PFSK-1 (cell line): ENCODE results near the gene TECTA.

Source experiments
- FOXP2 ChIP-seq: optimal IDR thresholded peaks from 2 replicates; pipeline ENCODE3; 2011; ENCODE audit warnings: borderline replicate concordance, control low read depth, inconsistent platforms; ENCODE audit not compliant: insufficient read depth; ENCODE audit errors: extremely low read length, extremely low read depth
- POLR2AphosphoS5 ChIP-seq: IDR thresholded peaks from 2 replicates; pipeline ENCODE4 v1.6.1; 2012; ENCODE audit warnings: low read depth, mild to moderate bottlenecking, control low read depth, low read length, moderate library complexity
- REST ChIP-seq, 2 experiments: IDR thresholded peaks; 2 replicates each; pipeline versions ENCODE4 v1.6.1 to v1.8.0; 2011 to 2012; ENCODE audit warnings: low read depth in 2 of 2, low read length in 2 of 2, control low read depth in 1 of 2, inconsistent platforms in 1 of 2, mild to moderate bottlenecking in 1 of 2, moderate library complexity in 1 of 2; ENCODE audit not compliant: insufficient read depth in 1 of 2
- SIN3A ChIP-seq: IDR thresholded peaks from 2 replicates; pipeline ENCODE4 v1.6.1; 2012; ENCODE audit warnings: mild to moderate bottlenecking, low read length, moderate library complexity, borderline replicate concordance; ENCODE audit not compliant: insufficient read depth
- TAF1 ChIP-seq: IDR thresholded peaks from 2 replicates; pipeline ENCODE4 v1.6.1; 2012; ENCODE audit warnings: low read length, control low read depth, borderline replicate concordance; ENCODE audit not compliant: insufficient read depth

TECTA gene

GRCh38 chr11:121059605-121060004, 41.4 kb upstream of the TECTA start:
- TF ChIP-seq FOXP2, result no peak
- no peak for TF ChIP-seq POLR2AphosphoS5
- TF ChIP-seq REST (IDR thresholded peaks at IDR 0.05; ENCODE audit: insufficient read depth in 1 of 2, low read depth in 2 of 2, low read length in 2 of 2), result no peak
- TF ChIP-seq TAF1, result no peak

- TF ChIP-seq POLR2AphosphoS5 (no peak), TAF1 (no peak), SIN3A (no peak), REST (IDR thresholded peaks at IDR 0.05; ENCODE audit: insufficient read depth in 1 of 2, low read depth in 2 of 2, low read length in 2 of 2) (no peak), FOXP2 (no peak)
These were observed 37.3 kb upstream of the TECTA start for GRCh38 chr11:121063728-121064127.

GRCh38 chr11:121066623-121067022, 34.4 kb upstream of the TECTA start:
- TF ChIP-seq SIN3A, result no peak
- TF ChIP-seq FOXP2, result no peak
- no peak for TF ChIP-seq REST (IDR thresholded peaks at IDR 0.05; ENCODE audit: insufficient read depth in 1 of 2, low read depth in 2 of 2, low read length in 2 of 2)
- no peak for TF ChIP-seq TAF1
- TF ChIP-seq POLR2AphosphoS5, result no peak

GRCh38 chr11:121067026-121067425, 34.0 kb upstream of the TECTA start:
- no peak for TF ChIP-seq FOXP2
- TF ChIP-seq POLR2AphosphoS5, result no peak
- no peak for TF ChIP-seq TAF1
- no peak for TF ChIP-seq SIN3A
- TF ChIP-seq REST (IDR thresholded peaks at IDR 0.05; ENCODE audit: insufficient read depth in 1 of 2, low read depth in 2 of 2, low read length in 2 of 2), result no peak

GRCh38 chr11:121067453-121067852, 33.6 kb upstream of the TECTA start:
- no peak for TF ChIP-seq POLR2AphosphoS5
- no peak for TF ChIP-seq FOXP2
- TF ChIP-seq SIN3A, result no peak
- TF ChIP-seq REST (IDR thresholded peaks at IDR 0.05; ENCODE audit: insufficient read depth in 1 of 2, low read depth in 2 of 2, low read length in 2 of 2), result no peak
- no peak for TF ChIP-seq TAF1
